Fibroblast of lung (primary cell): ENCODE data around the gene TTLL11.

Source experiments
- CTCF ChIP-seq, 2 donors: IDR thresholded peaks in 1 of 2; conservative IDR thresholded peaks in 1 of 2; 1 replicate in 1 of 2; 2 replicates in 1 of 2; pipeline ENCODE4 v1.5.1; 2011 to 2012; ENCODE audit warnings: low read length in 2 of 2, control low read depth in 1 of 2, inconsistent platforms in 1 of 2, low read depth in 1 of 2, mild to moderate bottlenecking in 1 of 2
- EZH2 ChIP-seq: IDR thresholded peaks from 2 replicates; pipeline ENCODE4 v1.5.1; 2012; ENCODE audit warnings: low read length, control low read depth, mild to moderate bottlenecking; ENCODE audit errors: missing control alignments

DNA sequence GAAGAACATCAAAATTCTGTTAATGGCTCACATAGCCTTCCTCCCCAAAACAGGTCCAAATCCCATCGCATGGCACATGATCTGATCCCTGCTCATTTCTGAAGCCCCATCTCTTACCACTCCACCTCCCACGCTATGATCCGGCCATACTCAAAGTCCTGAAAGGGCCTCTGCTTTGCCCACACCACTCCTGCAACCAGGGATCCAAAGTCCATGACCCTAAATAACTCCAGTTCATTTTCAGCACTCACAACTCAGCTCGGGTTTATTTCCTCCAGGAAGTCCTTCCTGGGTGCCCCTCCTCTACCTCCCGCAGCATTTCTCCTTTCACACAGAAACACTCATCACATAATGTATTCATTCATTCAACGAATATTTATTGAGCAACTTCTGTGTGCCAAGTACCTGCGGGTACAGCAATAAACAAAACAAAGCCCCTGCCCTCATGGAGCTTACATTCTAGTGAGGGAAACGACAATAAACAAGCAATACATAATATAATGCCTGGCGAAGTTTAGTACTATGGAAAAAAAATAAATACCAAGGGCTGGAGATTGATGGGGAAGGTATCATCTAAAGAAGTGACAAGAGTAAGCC lies 2.7 kb downstream of the TTLL11 start:
- TF ChIP-seq EZH2 (no peak), CTCF (conservative IDR thresholded peaks at IDR 0.05 in 1 of 2, IDR thresholded peaks at IDR 0.05 in 1 of 2; ENCODE audit: low read depth in 1 of 2, low read length in 2 of 2) (no peak)
